Astrocyte (in vitro differentiated cells and primary cell): ENCODE data around the gene MATN4. TPM values are rescaled to one million over a fixed set of nuclear protein-coding genes. Genes with fewer than 3 reads are reported as not detected.

Source experiments
- DNase-seq: peaks from one replicate; pipeline ENCODE4 v3.0.0-alpha.2; 2010; ENCODE audit warnings: low read depth
- FAIRE-seq: peaks from 2 replicates; lab custom pipeline; 2011; peaks lifted over from hg19 to GRCh38; lab: Jason Lieb, UNC
- H2AFZ ChIP-seq: 2 replicates; pipeline ENCODE4 v1.6.0; 2012; ENCODE audit warnings: low read depth, low read length, inconsistent platforms
- H3K27ac ChIP-seq: 2 replicates; pipeline ENCODE4 v1.5.1; 2011; ENCODE audit warnings: low read depth, low read length, inconsistent platforms
- H3K27me3 ChIP-seq: 2 replicates; pipeline ENCODE4 v1.6.0; 2011; ENCODE audit warnings: low read length, inconsistent platforms; ENCODE audit not compliant: insufficient read depth
- H3K36me3 ChIP-seq: 2 replicates; pipeline ENCODE4 v1.5.1; 2011; ENCODE audit warnings: low read length, inconsistent platforms; ENCODE audit not compliant: insufficient read depth
- H3K4me1 ChIP-seq: 2 replicates; pipeline ENCODE4 v1.5.1; 2011; ENCODE audit warnings: low read length, inconsistent platforms; ENCODE audit not compliant: insufficient read depth
- H3K4me2 ChIP-seq: 2 replicates; pipeline ENCODE4 v1.6.0; 2012; ENCODE audit warnings: low read length, inconsistent platforms
- H3K4me3 ChIP-seq: 2 replicates; pipeline ENCODE4 v1.5.1; 2011; ENCODE audit warnings: low read depth, mild to moderate bottlenecking, low read length, inconsistent platforms; ENCODE audit not compliant: insufficient read depth
- H3K79me2 ChIP-seq: 2 replicates; pipeline ENCODE4 v1.6.0; 2012; ENCODE audit warnings: mild to moderate bottlenecking, low read length, inconsistent platforms; ENCODE audit not compliant: insufficient read depth
- H3K9ac ChIP-seq: 2 replicates; pipeline ENCODE4 v1.6.0; 2012; ENCODE audit warnings: mild to moderate bottlenecking, low read length, inconsistent platforms
- H3K9me3 ChIP-seq: 2 replicates; pipeline ENCODE4 v1.5.1; 2012; ENCODE audit warnings: low read depth, mild to moderate bottlenecking, low read length, inconsistent platforms; ENCODE audit not compliant: insufficient read depth
- H4K20me1 ChIP-seq: 2 replicates; pipeline ENCODE4 v1.6.0; 2012; ENCODE audit warnings: low read length, inconsistent platforms; ENCODE audit not compliant: insufficient read depth
- H3K27ac Mint-ChIP-seq: one replicate; pipeline ENCODE4 v1.8.0; 2021; ENCODE audit warnings: mild to moderate bottlenecking, mixed read lengths; ENCODE audit not compliant: unreplicated experiment
- H3K27me3 Mint-ChIP-seq: one replicate; pipeline ENCODE4 v1.8.0; 2021; ENCODE audit warnings: low read depth, mixed read lengths; ENCODE audit not compliant: unreplicated experiment
- H3K36me3 Mint-ChIP-seq: one replicate; pipeline ENCODE4 v1.8.0; 2021; ENCODE audit warnings: low read depth, mixed read lengths; ENCODE audit not compliant: unreplicated experiment
- H3K4me1 Mint-ChIP-seq: one replicate; pipeline ENCODE4 v1.8.0; 2021; ENCODE audit warnings: low read depth, mixed read lengths; ENCODE audit not compliant: unreplicated experiment
- H3K4me3 Mint-ChIP-seq: one replicate; pipeline ENCODE4 v1.8.0; 2021; ENCODE audit warnings: mild to moderate bottlenecking, moderate library complexity, mixed read lengths; ENCODE audit not compliant: unreplicated experiment
- H3K9me3 Mint-ChIP-seq: one replicate; pipeline ENCODE4 v1.8.0; 2021; ENCODE audit warnings: mild to moderate bottlenecking, mixed read lengths; ENCODE audit not compliant: unreplicated experiment
- EZH2 ChIP-seq: IDR thresholded peaks from 2 replicates; pipeline ENCODE4 v1.6.1; 2012; ENCODE audit warnings: mild to moderate bottlenecking, low read length, inconsistent platforms; ENCODE audit not compliant: insufficient read depth
- total RNA-seq: library from RNA; stranded (reverse); gene quantifications from 2 replicates; pipeline ENCODE4 v1.2.1, GENCODE V29; 2021
- TF ChIP-seq, protein P1 (sequence below): IDR thresholded peaks from 2 replicates; pipeline ENCODE4 v1.5.1; 2011; ENCODE audit warnings: low read depth, mild to moderate bottlenecking, inconsistent platforms, low read length, moderate library complexity; ENCODE audit not compliant: insufficient read depth

The MATN4 gene
- total RNA-seq, 1 donor from 2014 or later: 0.20 TPM

- Histone ChIP-seq H3K79me2 (no peaks in the 10 kb centered on the region), H4K20me1 (no peaks in the 10 kb centered on the region), H3K4me2 (no peak overlapping the region), H3K27me3 (peaks cover 2% of the 10 kb centered on the region), H3K27ac (no peak overlapping the region), H3K36me3 (no peaks in the 10 kb centered on the region), H2AFZ (no peak overlapping the region), H3K9ac (no peak overlapping the region), H3K4me1 (no peaks in the 10 kb centered on the region), H3K9me3 (no peaks in the 10 kb centered on the region), H3K4me3 (no peak overlapping the region)
- no peak overlapping the region for H3K27ac Mint-ChIP-seq
- H3K36me3 Mint-ChIP-seq: no peaks in the 10 kb centered on the region
- TF ChIP-seq, protein P1, sequence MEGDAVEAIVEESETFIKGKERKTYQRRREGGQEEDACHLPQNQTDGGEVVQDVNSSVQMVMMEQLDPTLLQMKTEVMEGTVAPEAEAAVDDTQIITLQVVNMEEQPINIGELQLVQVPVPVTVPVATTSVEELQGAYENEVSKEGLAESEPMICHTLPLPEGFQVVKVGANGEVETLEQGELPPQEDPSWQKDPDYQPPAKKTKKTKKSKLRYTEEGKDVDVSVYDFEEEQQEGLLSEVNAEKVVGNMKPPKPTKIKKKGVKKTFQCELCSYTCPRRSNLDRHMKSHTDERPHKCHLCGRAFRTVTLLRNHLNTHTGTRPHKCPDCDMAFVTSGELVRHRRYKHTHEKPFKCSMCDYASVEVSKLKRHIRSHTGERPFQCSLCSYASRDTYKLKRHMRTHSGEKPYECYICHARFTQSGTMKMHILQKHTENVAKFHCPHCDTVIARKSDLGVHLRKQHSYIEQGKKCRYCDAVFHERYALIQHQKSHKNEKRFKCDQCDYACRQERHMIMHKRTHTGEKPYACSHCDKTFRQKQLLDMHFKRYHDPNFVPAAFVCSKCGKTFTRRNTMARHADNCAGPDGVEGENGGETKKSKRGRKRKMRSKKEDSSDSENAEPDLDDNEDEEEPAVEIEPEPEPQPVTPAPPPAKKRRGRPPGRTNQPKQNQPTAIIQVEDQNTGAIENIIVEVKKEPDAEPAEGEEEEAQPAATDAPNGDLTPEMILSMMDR: no peak
- no peak for TF ChIP-seq EZH2
- no peak for DNase-seq
- no peak for FAIRE-seq
- H3K9me3 Mint-ChIP-seq: no peaks in the 10 kb centered on the region
- H3K27me3 Mint-ChIP-seq: peaks cover 16% of the 10 kb centered on the region
- no peak overlapping the region for H3K4me3 Mint-ChIP-seq
- H3K4me1 Mint-ChIP-seq: no peaks in the 10 kb centered on the region
Observed at GRCh38 chr20:45251884-45252560, 56.1 kb downstream of the MATN4 start.

GRCh38 chr20:45248609-45249008 lies 59.5 kb downstream of the MATN4 start:
- Mint-ChIP-seq H3K27ac (no peak overlapping the region), H3K9me3 (no peaks in the 10 kb centered on the region), H3K36me3 (no peaks in the 10 kb centered on the region), H3K27me3 (peaks cover 16% of the 10 kb centered on the region), H3K4me1 (no peaks in the 10 kb centered on the region), H3K4me3 (no peak overlapping the region)
- H3K9me3 ChIP-seq: no peaks in the 10 kb centered on the region
- no peak overlapping the region for H3K4me2 ChIP-seq
- FAIRE-seq (no peak), DNase-seq (no peak)
- H2AFZ ChIP-seq: no peak overlapping the region
- no peaks in the 10 kb centered on the region for H3K4me1 ChIP-seq
- H3K27ac ChIP-seq: no peak overlapping the region
- no peaks in the 10 kb centered on the region for H3K79me2 ChIP-seq
- H3K4me3 ChIP-seq: no peak overlapping the region
- no peaks in the 10 kb centered on the region for H4K20me1 ChIP-seq
- no peaks in the 10 kb centered on the region for H3K36me3 ChIP-seq
- no peak overlapping the region for H3K9ac ChIP-seq
- H3K27me3 ChIP-seq: peaks cover 10% of the 10 kb centered on the region
- TF ChIP-seq EZH2: no peak
- TF ChIP-seq, protein P1: no peak

DNA sequence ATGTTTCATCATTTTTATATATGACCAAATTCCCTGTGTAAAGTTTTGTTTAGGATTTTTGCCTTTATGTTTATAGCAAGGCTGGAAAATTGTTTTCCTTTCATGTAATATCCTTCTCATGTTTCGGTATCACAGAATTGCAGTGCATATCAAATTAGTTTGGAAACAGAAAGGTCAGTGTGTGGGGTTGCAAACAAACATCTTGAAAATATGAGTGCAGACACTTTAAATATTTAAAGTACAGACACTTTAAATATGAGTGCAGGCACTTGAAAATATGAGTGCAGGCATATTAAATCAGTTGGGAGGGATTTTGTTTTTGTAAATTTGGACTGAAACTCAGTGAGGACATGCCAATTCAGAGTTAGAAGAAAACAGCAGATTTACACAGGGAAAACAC lies 60.2 kb downstream of the MATN4 start:
- Histone ChIP-seq H4K20me1 (no peaks in the 10 kb centered on the region), H3K9ac (no peak overlapping the region), H3K9me3 (no peaks in the 10 kb centered on the region), H3K27me3 (peaks cover 10% of the 10 kb centered on the region), H3K4me1 (no peaks in the 10 kb centered on the region), H3K36me3 (no peaks in the 10 kb centered on the region), H3K4me3 (no peak overlapping the region), H3K27ac (no peak overlapping the region), H3K4me2 (no peak overlapping the region), H2AFZ (no peak overlapping the region), H3K79me2 (no peaks in the 10 kb centered on the region)
- Mint-ChIP-seq H3K36me3 (no peaks in the 10 kb centered on the region), H3K27me3 (peaks cover 11% of the 10 kb centered on the region), H3K9me3 (no peaks in the 10 kb centered on the region), H3K4me3 (no peak overlapping the region), H3K4me1 (no peaks in the 10 kb centered on the region), H3K27ac (no peak overlapping the region)
- DNase-seq (no peak), FAIRE-seq (no peak)
- TF ChIP-seq, protein P1: no peak
